LHCN-M2 (cell line): Measurements from ENCODE around the gene SOX18. TPM values are rescaled to one million over a fixed set of nuclear protein-coding genes. Genes with fewer than 3 reads are reported as not detected.
A peak's percentile ranks its signal among the peaks of the same experiment; 100 is the strongest.

Experiments
- DNase-seq: peaks from one replicate; pipeline ENCODE4 v3.0.0-alpha.2; 2012; ENCODE audit warnings: low read depth
- total RNA-seq: library from RNA; depleted of rRNA; stranded (reverse); fragments of >200 nt; gene quantifications from 2 replicates; pipeline ENCODE4 v1.2.3, GENCODE V29; 2014

Gene SOX18
- total RNA-seq, 1 experiment from 2014 or later = not detected

DNA sequence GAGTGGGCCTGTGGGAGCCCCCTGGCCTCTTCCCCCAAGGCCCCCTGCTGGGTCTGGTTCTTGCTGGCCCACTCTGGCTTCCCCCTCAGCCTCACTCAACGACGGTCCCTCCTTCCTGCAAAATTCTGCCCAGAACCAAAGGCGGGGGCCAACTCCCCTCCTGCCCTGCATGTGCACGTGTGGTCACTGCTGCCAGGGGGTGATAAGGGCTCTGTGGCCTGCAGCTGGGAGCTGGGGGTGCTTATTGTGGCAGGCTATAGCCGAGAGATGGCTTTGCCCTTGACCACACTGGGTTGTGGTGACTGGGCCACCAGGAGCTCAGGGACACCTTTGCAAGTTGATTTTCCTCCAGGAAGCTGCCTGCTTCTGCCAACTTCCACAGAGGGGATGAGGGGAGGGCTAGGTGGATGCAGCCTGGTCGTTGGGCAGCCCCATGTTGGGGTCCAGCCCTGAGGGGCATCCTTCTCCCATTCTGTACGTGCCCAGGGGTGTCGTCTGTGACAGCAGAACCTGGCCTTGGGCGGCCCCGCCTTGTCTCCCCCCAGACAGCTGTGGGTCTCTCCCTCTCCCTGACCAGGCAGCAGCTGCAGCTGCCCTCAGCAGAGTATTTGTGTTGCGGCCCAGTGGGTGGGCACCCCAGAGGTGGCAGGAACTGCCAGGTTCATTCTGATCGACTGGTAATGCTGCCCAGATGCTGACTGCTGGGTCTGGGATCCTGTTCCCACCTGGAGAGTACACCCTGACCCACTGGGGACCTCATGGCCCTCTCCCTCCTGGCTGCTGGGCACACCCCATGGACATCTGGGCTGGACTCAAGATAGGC is 19.2 kb upstream of the SOX18 start:
- no peak for DNase-seq

DNA sequence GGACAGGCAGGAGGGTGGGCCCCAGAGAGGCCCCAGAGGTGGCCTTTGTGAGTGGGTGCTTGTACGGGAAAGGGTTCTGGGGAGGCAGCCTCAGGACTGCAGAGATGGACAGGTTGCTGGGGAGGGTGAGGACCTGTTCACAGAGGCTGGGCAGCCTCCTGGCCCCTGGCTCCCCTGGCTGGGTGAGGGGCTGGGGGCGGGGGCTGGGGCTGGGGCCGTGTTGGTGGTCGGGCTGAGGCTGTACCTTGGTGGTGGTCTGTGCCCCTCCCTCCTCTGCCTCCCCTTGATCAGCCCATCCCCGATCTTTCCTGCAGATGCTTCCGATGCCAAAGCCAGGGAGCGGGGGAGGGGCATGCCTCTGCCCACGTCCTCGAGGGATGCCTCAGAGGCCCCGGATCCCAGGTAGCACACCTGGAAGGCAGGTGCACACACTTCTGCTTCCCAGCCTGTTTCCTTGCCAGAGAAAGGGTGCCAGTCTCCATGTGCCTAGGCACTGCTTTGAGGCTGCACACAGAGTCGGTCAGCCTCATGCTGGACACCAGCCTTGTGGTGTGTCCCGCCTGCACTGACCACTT is 18.4 kb upstream of the SOX18 start:
- no peak for DNase-seq

DNA sequence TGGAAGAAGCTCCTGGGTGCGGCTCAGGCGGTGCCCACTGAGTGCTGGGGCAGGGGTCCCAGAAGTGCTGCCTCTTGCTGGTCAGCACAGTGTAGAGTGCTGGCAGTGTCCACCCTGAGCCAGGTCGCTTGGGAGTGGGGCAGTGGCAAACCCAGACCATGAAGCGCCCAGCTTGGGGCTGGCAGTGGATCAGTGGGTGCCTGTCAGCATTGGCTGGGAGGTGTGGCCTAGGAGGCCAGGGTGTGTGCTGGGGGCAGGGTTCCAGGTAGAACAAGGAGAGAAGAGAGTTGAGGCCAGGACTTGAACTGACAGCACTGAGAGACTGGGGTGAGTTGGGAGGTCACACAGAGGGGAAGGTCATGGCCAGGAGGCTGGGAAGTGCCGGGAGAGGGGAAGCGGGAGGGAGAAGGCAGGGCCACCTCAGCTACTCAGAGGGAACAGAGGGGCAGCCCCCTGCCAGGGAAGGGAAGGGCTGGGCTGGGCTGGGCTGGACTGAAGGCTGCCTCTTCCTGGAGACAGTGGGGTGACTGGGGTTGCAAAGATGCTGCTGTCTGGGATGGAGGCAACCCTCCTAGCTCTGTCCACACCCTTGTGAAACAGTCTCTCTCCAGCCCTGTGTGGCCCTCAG is 17.7 kb upstream of the SOX18 start:
- DNase-seq = no peak

DNA sequence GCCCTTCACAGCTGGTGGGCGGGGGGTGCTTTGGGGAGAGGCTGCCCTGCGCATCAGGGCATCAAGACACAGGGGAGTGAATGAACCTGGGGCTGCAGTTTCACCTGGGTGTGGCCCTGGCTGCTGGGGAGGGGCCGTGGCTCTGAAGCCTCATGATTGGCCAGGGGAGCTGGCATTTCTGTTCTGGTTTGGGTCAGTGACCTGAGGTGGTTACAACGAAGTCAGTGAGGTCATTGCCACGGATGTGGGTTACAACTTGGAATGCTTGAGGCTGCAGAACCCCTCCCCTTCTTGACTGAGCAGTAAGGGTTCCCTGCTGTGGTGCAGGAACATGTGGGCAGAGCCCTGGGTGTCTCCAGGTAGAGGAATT is 16.5 kb upstream of the SOX18 start:
- DNase-seq = peak; percentile 86

DNA sequence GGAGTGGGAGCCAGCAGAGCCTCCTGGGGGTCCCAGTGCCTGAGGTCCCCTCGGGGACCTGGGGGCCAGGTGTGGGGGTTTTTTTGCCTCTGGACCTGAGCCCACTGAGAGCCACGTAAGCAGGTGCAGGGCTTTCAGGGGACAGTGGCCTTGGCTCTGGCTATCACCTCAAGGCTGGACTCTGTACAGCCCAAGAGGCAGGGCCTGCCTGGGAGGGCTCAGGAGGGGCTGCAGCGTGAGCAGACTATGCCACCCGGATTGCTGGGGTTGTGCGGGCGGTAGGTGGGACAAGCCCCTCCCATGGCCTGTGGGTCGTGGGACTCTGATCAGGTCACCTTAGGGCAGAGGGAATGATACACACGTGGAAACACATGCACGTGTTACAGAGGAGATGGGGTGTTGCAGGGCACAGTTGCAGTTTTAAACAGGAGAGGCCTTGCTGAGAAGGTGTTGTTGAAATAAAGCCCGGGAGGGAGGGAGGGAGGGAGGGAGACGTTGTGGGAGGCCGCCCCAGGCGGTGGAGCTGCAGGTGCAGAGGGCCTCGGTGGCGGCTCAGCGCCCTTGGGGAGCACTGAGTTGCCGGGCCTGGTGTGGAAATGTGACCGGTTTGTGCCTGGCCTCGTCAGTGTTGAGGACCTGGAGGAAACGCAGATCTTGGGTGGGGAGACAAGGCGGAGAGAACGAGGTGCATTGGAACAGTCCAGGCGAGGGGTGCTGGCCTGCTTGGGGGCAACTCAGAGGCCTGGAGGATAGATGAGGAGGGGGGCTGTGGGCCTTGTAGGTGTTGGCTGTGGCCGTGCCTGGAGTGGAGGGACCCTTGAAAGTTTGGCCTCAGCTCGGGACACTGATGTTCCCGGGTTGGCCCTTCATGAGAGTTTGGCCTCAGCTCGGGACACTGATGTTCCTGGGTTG is 15.9 kb upstream of the SOX18 start:
- no peak for DNase-seq

DNA sequence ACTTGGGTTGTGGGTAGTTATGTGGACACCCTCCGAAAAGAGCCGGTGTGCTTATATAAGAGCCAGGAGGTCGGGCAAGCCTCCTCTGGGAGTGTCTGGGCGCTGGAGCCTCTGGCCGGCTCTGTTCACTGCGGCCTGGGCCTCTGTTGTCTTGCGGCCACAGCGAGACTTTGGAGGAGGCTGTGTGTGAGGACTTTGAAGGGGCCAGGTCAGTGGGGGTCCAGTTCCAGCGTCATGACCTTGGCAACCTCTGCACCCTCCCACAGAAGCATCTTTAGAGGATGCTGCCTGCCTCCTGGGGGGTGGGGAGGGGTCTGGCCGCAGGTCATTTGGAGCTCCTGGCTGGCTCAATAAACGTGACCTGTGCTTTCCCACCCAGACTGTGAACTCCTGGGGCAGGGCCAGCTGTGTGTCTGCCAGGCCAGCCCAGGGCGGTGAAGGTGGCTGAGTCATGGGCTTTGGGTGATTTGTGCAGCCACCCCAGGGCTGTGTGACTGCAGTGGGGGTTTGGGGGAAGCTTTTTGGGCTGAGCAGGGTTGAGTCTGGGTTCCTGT is 14.8 kb upstream of the SOX18 start:
- peak; percentile 63 for DNase-seq

DNA sequence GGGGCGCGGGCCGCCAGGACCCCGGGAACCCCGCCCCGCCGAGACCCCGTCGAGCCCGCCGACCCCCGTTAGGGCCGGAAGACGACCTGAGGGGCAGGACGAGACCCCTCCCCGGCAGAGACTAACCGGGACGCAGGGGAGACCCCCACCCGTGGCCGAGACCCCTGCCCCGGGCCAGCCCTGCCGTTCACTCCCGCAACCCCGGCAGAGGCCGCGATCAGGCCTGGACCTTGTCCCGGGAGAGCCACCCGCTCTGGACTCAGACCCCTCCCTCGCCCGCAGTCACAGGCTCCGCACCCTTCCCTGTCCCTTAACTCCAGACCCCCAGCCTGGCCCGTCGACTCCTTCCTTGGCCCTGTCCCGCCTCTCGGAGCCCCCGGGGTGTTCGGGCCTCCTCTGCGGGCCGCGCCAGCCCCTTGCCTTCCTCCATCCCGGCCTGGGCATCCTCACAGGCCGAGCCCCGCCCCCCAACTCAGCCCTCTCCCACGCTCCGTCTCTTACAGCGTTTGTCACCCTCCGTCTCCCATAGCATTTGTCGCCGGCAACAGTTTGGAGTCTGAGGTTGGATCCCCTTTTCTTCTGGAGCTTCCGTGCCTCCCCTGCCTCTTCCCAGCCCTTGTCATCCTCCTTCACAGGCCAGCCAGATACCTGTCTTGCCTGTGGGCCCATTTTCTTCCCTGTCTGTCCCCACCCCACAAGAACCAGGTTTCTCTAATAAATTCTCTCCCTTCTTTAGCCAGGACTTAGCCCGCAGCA is 14.1 kb upstream of the SOX18 start:
- no peak for DNase-seq

DNA sequence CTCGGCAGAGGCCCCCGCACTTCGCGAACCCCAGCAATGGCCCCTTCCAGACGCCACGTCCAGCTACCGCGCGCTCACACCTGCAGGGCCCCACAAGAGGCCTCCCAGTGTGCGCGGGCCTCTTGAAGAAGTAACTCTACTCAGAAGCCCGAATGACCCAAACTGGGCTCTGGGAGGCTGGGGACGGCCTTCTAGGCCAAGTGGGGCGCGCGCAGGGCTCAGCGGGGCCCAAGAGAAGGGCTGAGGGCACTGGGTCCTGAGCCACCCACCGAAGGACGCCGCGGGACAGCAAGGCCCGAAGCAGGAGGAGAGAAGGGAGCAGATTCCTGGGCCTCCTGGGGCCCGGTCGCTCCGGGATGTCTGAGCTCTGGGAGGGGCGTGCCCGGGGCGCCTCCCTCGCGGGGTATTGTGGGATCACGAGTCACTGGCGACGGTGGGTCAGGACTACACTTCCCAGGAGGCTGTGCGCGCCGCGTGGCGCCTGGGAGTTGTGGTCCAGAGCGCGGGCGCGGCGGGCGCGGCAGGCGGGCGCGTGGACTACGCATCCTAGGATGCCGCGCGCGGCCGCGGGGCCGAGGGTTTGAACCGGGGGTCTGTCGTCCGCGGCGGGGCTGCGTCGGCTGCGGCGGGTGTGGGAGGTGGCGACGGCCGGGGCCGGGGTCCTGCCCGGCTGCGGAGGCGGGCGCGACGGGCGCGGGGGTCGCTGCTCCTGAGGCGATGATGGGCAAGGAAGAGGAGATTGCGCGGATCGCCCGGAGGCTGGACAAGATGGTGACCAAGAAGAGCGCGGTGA is 13.4 kb upstream of the SOX18 start, which contains the start of gene TCEA2:
Gene TCEA2 (plus strand): TSS at position 603 of the 793 bp plus-strand sequence. CDS start 115 bp downstream, at position 718.
- DNase-seq = peak; percentile 94

DNA sequence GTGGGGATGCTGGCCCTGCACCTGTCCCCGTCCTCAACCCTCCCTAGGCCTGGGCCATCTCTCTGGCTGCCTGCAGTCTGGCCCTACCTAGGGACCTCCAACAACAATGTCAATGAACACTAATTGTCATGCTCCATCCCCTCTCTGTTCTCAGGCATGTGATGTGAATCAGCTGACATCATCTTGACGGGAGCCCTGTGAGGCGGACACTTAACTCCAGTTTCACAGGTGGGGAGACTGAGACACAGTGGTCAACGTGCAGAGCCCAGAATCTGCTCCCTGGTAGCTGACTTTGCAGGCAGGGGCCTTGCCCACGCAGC is 12.8 kb upstream of the SOX18 start:
- no peak for DNase-seq

DNA sequence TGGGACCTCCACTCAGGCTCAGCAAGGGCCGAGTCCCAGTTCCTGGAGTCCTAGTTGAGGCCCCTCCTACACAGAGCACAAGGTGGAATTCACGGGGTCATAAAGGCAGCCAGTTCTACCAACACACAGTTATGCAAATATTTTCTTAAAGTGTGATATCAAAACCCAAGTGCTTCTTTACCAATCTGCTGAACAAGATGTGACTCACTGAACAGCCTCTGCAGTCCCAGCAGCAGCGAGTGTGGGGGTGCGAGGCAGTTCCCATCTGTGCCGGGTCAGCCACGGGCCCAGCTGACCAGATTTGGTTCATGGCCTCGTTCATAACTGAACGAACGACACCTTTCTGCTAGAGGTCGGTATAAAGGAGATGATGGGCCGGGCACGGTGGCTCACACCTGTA is 9.1 kb upstream of the SOX18 start:
- DNase-seq = peak; percentile 55

DNA sequence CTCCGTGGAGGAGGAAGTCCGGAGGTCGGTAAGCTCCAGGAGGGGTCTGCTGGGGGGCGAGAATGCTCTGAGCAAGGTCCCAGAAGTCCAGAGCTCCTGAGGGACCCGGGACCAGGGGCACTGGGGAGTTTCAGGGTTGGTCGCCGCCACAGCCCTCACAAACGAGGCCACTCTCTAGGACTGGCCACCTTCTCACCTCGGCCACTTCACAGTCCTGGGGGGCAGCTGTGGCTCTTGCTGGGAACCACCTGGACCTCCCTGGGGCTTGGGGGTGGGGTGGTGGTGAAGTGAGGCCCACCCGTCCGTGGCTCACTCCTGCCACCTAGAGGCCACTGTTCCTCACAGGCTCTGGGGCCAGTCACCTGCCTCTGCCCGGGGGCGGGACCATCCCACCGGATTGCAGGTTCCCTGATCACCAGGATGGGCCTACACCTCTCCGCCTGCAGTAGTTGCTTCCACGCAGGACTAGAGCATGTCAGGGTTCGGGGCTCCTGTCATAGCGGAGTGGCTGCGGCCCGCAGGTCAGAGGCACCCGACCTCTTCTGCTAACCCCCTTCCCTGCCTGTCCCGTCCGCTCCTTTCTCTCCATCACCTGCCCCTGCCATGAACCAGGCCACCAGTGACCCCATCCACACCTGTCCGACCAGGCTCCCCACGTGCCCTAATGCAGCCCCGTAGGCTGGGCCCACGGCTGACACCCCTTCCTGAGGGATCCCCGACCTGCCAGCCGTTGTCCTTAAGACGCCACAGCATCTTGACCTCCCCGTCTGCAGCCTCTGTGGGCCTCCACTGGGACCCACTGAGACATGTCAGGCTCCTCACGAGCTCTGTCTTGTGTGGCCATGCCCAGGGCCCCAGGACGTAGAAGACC is 8.4 kb upstream of the SOX18 start:
- DNase-seq = no peak

DNA sequence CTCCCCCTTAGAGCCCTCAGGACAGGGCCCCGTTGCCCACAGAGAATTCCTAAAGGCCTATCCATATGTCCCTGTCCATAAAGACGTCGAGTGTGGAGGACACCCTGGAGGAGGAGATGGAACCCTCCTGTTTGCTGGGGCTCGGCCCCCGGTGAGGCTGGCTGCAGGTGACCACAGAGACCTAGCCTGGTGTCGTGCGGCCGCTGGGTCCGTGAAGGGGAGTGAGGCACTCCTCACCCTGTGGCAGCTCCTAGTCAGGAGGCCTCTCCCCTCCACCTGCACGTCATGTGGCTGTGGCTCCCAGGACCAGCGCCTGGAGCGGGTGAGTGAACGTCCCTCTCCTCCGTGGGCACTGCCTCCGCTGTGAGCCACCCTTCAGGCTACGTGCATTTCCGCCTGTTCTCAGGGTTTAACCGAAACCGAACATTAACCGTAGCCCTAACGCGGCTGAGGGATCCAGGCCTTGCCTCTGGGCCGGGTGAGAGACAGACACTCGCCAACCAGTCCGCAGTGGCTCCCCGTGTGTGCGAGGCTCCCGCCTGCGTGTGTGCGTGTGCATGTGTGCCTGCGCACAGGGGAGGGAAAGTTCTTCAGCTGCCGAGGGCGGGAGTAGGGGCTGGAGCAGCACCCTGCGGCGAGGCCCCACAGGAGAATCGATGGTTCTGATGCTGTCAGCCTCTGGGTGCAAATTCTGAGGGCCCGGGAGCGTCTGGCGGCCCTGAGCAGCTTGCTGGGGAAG is 7.6 kb upstream of the SOX18 start:
- no peak for DNase-seq

DNA sequence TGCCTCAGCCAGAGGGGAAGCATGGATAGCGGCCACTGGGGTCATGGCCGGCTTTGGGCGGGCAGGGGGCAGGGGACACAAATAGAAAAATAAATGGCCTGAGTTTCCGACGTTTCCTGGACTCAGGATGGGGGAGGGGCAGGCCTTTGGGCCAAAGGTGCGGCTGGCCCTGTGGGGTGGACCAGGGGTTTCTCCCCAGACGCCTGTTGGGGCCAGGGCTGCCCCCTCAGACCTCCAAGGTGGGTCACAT is 7.1 kb upstream of the SOX18 start:
- DNase-seq = no peak

DNA sequence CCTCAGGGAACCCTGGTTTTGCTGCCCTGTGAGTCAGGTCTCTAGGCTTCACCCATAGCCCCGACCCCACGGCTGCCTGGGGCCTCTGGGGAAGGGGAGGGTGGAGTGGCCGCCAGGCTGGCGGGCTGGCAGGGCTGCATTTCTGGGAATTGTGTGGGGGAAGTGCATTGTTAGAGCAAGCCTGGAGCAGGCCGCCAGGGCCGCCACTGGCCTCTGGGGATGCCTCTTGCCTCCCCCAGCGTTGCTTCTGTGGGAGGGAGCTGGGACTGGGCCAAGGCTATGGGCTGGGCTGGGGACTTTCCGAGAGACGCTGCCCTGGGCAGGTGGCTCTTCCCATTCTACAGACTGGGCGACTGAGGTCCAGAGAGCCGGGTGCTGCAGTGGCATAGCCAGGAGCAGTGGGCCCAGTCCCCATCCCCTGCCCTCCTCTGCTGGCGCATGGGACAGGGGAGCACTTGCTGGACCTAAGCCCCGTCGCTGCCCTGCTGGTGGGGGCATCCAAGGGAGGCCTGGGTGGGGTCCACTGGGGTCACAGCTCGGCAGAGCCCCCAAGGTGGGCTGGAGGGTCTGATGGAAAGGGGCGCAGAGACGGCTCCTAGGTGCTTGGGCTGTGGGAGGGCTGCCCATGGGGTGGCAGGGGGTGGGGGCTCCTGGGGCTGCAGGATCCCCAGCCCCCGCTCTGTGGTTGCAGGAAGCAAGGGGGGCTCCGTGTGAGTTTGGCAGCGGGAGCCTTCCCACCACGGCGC is 6.6 kb upstream of the SOX18 start:
- DNase-seq = no peak

DNA sequence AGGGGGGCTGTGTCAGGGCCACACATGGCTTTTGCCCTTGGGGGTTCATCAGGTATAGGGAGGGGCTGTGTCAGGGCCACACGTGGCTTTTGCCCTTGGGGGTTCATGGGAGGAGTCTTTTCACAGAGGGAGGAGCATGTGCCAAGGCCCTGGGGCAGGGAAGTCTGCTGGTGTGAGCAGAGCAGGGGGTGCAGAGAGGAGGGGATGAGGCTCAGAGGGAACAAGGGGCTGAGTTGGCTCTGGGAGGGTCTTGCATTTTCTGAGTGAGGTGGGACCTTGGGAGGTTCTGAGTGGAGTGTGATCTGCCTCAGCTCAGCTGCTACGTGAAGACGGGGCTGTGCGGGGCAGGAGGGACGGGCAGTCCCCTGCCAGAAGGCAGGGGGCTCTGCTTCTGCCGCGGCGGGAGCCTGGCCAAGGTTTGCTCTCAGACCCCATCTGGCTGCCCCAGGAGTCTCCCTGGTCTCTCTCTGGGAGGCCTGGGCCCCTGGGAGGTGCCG is 6.0 kb upstream of the SOX18 start:
- DNase-seq = no peak

DNA sequence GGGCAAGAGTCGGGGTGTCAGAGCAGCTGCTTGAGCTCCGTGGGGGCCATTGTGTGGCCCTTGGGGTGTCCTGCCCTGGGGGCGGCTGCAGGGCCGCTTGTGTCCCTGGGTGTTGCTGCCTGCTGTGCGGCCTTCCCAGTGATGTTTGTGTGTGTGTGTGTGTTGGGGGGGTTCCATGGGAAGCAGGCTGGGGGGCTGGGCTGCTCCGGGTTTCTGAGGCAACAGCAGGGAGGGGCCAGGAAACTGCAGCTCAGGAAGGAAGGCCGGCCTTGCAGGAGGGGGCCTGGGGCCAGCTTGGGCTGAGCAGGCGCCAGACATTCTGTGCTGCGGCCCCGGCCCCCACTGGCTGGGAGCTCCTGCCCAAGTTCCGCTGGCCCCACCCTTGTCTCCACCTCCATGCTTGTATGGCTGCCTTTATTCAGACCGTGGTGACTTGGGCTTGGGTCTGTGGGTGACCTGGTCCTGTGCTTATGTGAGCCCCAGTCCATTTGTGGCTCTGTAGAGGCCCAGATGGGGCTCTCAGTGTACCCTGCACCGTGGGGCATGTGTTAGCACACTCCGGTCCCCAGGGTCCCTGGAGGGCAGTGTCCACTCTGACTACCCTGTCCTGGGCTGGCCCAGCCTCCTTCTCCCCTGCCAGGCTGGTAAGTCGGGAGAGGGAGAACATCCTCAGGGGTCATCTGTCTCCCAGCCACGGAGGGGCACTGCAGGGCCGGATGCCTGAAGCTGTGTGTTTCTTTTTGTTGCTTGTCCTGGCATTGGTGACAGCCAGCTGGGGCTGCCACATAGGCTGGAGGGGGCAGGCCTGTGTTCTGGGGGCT is 4.6 kb upstream of the SOX18 start:
- no peak for DNase-seq
